B cell (primary cell): Measurements from ENCODE around the gene NR4A3. TPM values are rescaled to one million over a fixed set of nuclear protein-coding genes. Genes with fewer than 3 reads are reported as not detected.

Experiments used
- ATAC-seq: fragments of 200-7000 bp; cut with Tn5 transposase; one replicate; pipeline ENCODE4 v1.10.0; 2021; ENCODE audit warnings: low read depth, mild to moderate bottlenecking, moderate number of reproducible peaks, moderate library complexity
- CTCF ChIA-PET: fragments of 350-600 bp; sonication (Branson Sonifier 250); formaldehyde crosslinking; loops from one replicate; lab custom pipeline; 2021; ENCODE audit warnings: antibody characterized with exemption, inconsistent platforms; lab: Charles Lee
- POLR2A ChIA-PET: fragments of 350-600 bp; sonication (Branson Sonifier 250); formaldehyde crosslinking; loops from one replicate; lab custom pipeline; 2021; ENCODE audit warnings: antibody characterized with exemption; lab: Charles Lee
- DNase-seq: peaks from one replicate; pipeline ENCODE4 v3.0.0; 2013
- H2AFZ ChIP-seq: 2 replicates; pipeline ENCODE4 v1.6.1; 2012; ENCODE audit warnings: mild to moderate bottlenecking, low read depth, low read length; ENCODE audit not compliant: insufficient read depth, poor library complexity, severe bottlenecking
- H3K27ac ChIP-seq, 2 donors: 1 replicate in 1 of 2; 2 replicates in 1 of 2; pipeline ENCODE4 v1.5.1; 2012 to 2013; ENCODE audit warnings: low read length in 2 of 2, mild to moderate bottlenecking in 2 of 2, moderate library complexity in 1 of 2
- H3K27me3 ChIP-seq, 4 experiments: fragments of 200-600 bp in 1 of 4; sonication (generic) in 1 of 4; replicated peaks in 1 of 4; 1 replicate in 2 of 4; 2 replicates in 2 of 4; pipeline versions ENCODE4 v1.6.1 to v1.7.0; 2013 to 2016; ENCODE audit warnings: low read length in 3 of 4, mild to moderate bottlenecking in 2 of 4, mixed read lengths in 1 of 4, moderate library complexity in 1 of 4; ENCODE audit not compliant: insufficient read depth in 4 of 4, control insufficient read depth in 3 of 4; ENCODE audit errors: control extremely low read depth in 1 of 4
- H3K36me3 ChIP-seq, 2 experiments: replicated peaks in 1 of 2; 1 replicate in 1 of 2; 2 replicates in 1 of 2; pipeline versions ENCODE4 v1.6.1 to v1.7.1; 2013; ENCODE audit warnings: low read length in 1 of 2; ENCODE audit not compliant: insufficient read depth in 2 of 2, control insufficient read depth in 1 of 2; ENCODE audit errors: control extremely low read depth in 1 of 2, extremely low read depth in 1 of 2
- H3K4me1 ChIP-seq, 2 donors: fragments of 200-600 bp in 1 of 2; sonication (generic) in 1 of 2; 1 replicate in 1 of 2; 2 replicates in 1 of 2; pipeline versions ENCODE4 v1.5.1 to v1.6.1; 2013 to 2017; ENCODE audit warnings: low read length in 2 of 2; ENCODE audit not compliant: control insufficient read depth in 2 of 2, insufficient read depth in 2 of 2
- H3K4me2 ChIP-seq: replicated peaks from 2 replicates; pipeline ENCODE3; 2012; ENCODE audit warnings: mild to moderate bottlenecking, low read depth, low read length; ENCODE audit not compliant: poor library complexity, severe bottlenecking
- H3K4me3 ChIP-seq, 5 experiments: fragments of 200-600 bp in 1 of 5; sonication (generic) in 1 of 5; 1 replicate in 3 of 5; 2 replicates in 2 of 5; pipeline versions ENCODE4 v1.5.1 to v1.7.0; 2011 to 2016; ENCODE audit warnings: low read length in 4 of 5, mild to moderate bottlenecking in 4 of 5, low read depth in 2 of 5, control low read depth in 1 of 5, moderate library complexity in 1 of 5; ENCODE audit not compliant: insufficient read depth in 1 of 5; ENCODE audit errors: control extremely low read depth in 1 of 5, extremely low read depth in 1 of 5
- H3K79me2 ChIP-seq: fragments of 200-600 bp; sonication (generic); one replicate; pipeline ENCODE4 v1.6.0; 2016; ENCODE audit warnings: low read length; ENCODE audit not compliant: control insufficient read depth, insufficient read depth
- H3K9ac ChIP-seq: fragments of 200-600 bp; sonication (generic); 2 replicates; pipeline ENCODE4 v1.6.1; 2017; ENCODE audit warnings: mild to moderate bottlenecking, low read length, moderate library complexity
- H3K9me3 ChIP-seq, 3 donors: one replicate each; pipeline versions ENCODE4 v1.6.1 to v1.7.1; 2013; ENCODE audit warnings: low read length in 2 of 3; ENCODE audit not compliant: control insufficient read depth in 2 of 3, insufficient read depth in 1 of 3; ENCODE audit errors: control extremely low read depth in 1 of 3
- H4K20me1 ChIP-seq: 2 replicates; pipeline ENCODE4 v1.6.0; 2012; ENCODE audit warnings: mild to moderate bottlenecking, low read length; ENCODE audit not compliant: insufficient read depth, control insufficient read depth, poor library complexity, severe bottlenecking
- H3K27ac Mint-ChIP-seq: one replicate; pipeline ENCODE4 v1.8.0; 2021; ENCODE audit warnings: mixed read lengths
- H3K27me3 Mint-ChIP-seq: one replicate; pipeline ENCODE4 v1.8.0; 2021; ENCODE audit warnings: mixed read lengths
- H3K4me1 Mint-ChIP-seq: one replicate; pipeline ENCODE4 v1.8.0; 2021; ENCODE audit warnings: mixed read lengths
- H3K4me3 Mint-ChIP-seq: one replicate; pipeline ENCODE4 v1.8.0; 2021; ENCODE audit warnings: mixed read lengths
- H3K9me3 Mint-ChIP-seq: one replicate; pipeline ENCODE4 v1.8.0; 2022; ENCODE audit warnings: mixed read lengths; ENCODE audit not compliant: insufficient read depth
- EZH2 ChIP-seq: IDR thresholded peaks from 2 replicates; pipeline ENCODE4 v1.6.1; 2012; ENCODE audit warnings: borderline replicate concordance, low read depth, mild to moderate bottlenecking, moderate library complexity, low read length; ENCODE audit not compliant: insufficient read depth, poor library complexity, severe bottlenecking
- WGBS: methylation state at CpG from one replicate; pipeline ENCODE4 v1.1.5; 2013; ENCODE audit warnings: missing lambda C conversion rate; ENCODE audit not compliant: insufficient coverage; 5-methylcytosine and 5-hydroxymethylcytosine counted together
- intact Hi-C: fragments of 100-400 bp; cut with micrococcal nuclease; formaldehyde crosslinking; loops from one replicate; pipeline ENCODE4 v1.10.0; 2022
- polyA plus RNA-seq: library from polyadenylated mRNA; depleted of rRNA; stranded (reverse); fragments of >200 nt; gene quantifications from 2 replicates; pipeline ENCODE4 v1.2.3, GENCODE V29; 2012
- total RNA-seq, 2 donors: library from RNA; stranded (reverse); fragments of 120-200 nt in 1 of 2; gene quantifications; 1 replicate in 1 of 2; 2 replicates in 1 of 2; pipeline versions ENCODE4 v1.2.3 to v1.2.4, GENCODE V29; 2013 to 2022
- TF ChIP-seq, protein P1 (sequence below): fragments of 200-600 bp; IDR thresholded peaks from one replicate; pipeline ENCODE4 v1.8.0; 2022; ENCODE audit warnings: antibody characterized with exemption, mild to moderate bottlenecking

NR4A3 gene
- total and polyA plus RNA-seq, 2 donors (not counting 1 experiment from before 2014, with no cell fraction given) = 2.5 to 20.1 TPM

DNA sequence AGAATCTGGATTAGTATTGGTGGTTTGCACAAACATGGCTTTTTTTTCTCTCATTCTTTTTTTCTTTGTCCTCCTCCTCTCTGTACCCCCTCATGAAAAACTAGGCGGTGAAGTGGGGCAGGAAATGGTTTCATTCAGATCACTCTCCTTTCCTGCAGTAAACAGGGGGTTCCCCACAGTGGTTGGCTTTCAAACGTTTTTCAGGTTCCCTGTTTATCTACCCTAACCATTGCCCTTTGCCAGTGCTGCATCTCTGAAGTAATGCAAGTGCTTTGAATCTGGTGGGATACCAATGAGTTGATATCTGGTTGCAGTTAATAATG lies 29.8 kb downstream of the NR4A3 start:
- H3K9me3 Mint-ChIP-seq = no peaks in the 10 kb centered on the region
- peak; percentile 73 for DNase-seq
- H3K9me3 ChIP-seq = no peaks in the 10 kb centered on the region
- peak overlapping the region; percentile 23 for H3K4me3 Mint-ChIP-seq
- H4K20me1 ChIP-seq = no peaks in the 10 kb centered on the region
- no peaks in the 10 kb centered on the region for H3K79me2 ChIP-seq
- WGBS = no CpG with 5 or more reads among the region's 2 CpGs
- TF ChIP-seq, protein P1, sequence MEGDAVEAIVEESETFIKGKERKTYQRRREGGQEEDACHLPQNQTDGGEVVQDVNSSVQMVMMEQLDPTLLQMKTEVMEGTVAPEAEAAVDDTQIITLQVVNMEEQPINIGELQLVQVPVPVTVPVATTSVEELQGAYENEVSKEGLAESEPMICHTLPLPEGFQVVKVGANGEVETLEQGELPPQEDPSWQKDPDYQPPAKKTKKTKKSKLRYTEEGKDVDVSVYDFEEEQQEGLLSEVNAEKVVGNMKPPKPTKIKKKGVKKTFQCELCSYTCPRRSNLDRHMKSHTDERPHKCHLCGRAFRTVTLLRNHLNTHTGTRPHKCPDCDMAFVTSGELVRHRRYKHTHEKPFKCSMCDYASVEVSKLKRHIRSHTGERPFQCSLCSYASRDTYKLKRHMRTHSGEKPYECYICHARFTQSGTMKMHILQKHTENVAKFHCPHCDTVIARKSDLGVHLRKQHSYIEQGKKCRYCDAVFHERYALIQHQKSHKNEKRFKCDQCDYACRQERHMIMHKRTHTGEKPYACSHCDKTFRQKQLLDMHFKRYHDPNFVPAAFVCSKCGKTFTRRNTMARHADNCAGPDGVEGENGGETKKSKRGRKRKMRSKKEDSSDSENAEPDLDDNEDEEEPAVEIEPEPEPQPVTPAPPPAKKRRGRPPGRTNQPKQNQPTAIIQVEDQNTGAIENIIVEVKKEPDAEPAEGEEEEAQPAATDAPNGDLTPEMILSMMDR = no peak
- no peak for TF ChIP-seq EZH2
- peak; percentile 87 for ATAC-seq
- H3K27me3 ChIP-seq = no peaks in the 10 kb centered on the region
- CTCF ChIA-PET = no interaction called here
- intact Hi-C loops = no loop called here
- POLR2A ChIA-PET = no interaction called here
- no peaks in the 10 kb centered on the region for H3K36me3 ChIP-seq
- H3K27ac ChIP-seq = no peak overlapping the region
- no peak overlapping the region for H3K4me3 ChIP-seq
- H3K9ac ChIP-seq = no peak overlapping the region
- H3K27me3 Mint-ChIP-seq = no peaks in the 10 kb centered on the region
- no peak overlapping the region for H3K27ac Mint-ChIP-seq
- H2AFZ ChIP-seq = no peak overlapping the region
- peak overlapping the region; percentile 23 for H3K4me2 ChIP-seq
- peaks cover 21 to 22% of the 10 kb centered on the region in 2 donors for H3K4me1 ChIP-seq
- H3K4me1 Mint-ChIP-seq = peaks cover 34% of the 10 kb centered on the region

DNA sequence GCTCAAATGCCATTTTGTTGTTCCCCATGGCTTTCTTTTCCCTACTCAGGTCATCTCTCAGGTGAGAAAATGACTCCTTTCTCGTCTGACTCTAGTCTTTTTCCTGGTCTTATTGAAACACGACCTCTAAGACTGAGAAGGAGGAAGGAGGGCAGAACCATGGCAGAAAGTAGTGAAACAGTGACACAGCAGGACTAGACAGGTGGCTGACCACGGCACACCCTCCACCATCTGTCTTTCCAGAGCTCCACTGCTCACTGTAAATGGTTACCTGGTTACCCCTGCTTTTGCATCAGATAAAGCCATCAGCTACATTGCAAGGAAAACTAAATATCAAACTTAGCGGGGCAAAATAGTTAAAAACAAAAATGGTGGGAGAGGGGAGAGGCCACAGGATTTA lies 30.9 kb downstream of the NR4A3 start:
- Histone ChIP-seq H3K9ac (no peak overlapping the region), H3K27ac (no peak overlapping the region), H3K79me2 (no peaks in the 10 kb centered on the region), H3K9me3 (no peaks in the 10 kb centered on the region), H2AFZ (no peak overlapping the region), H3K36me3 (no peaks in the 10 kb centered on the region), H3K4me1 (peaks cover 21 to 22% of the 10 kb centered on the region in 2 donors), H3K4me2 (no peak overlapping the region), H3K27me3 (no peaks in the 10 kb centered on the region), H4K20me1 (no peaks in the 10 kb centered on the region), H3K4me3 (no peak overlapping the region)
- ChIA-PET POLR2A (no interaction called here), CTCF (no interaction called here)
- DNase-seq (no peak), ATAC-seq (no peak)
- H3K4me1 Mint-ChIP-seq = peaks cover 34% of the 10 kb centered on the region
- H3K9me3 Mint-ChIP-seq = no peaks in the 10 kb centered on the region
- intact Hi-C loops = no loop called here
- WGBS = 0% methylated on average over 1 of the region's 4 CpGs
- H3K27me3 Mint-ChIP-seq = no peaks in the 10 kb centered on the region
- TF ChIP-seq EZH2 = no peak
- TF ChIP-seq, protein P1 = no peak
- H3K27ac Mint-ChIP-seq = no peak overlapping the region
- no peak overlapping the region for H3K4me3 Mint-ChIP-seq
